Activated CD4-positive, alpha-beta T cell treated with anti-CD3 and anti-CD28 coated beads, Interleukin-2, amount 50 U/mL, for 1 hour (primary cell): ENCODE results near the gene DGAT2.

Experiments
- DNase-seq: peaks from one replicate; pipeline ENCODE4 v3.0.0-alpha.2; 2020

Gene DGAT2

GRCh38 chr11:75781296-75781695 is 12.7 kb downstream of the DGAT2 start:
- DNase-seq, result no peak

- no peak for DNase-seq
Observed at GRCh38 chr11:75781831-75782230, 13.3 kb downstream of the DGAT2 start.

- no peak for DNase-seq
Observed at GRCh38 chr11:75782540-75783263, 14.1 kb downstream of the DGAT2 start.

- DNase-seq, result no peak
Observed at GRCh38 chr11:75783416-75784084, 15.0 kb downstream of the DGAT2 start.

GRCh38 chr11:75784085-75784478 is 15.5 kb downstream of the DGAT2 start:
- DNase-seq, result no peak

- no peak for DNase-seq
Observed at GRCh38 chr11:75784506-75784905, 15.9 kb downstream of the DGAT2 start.

GRCh38 chr11:75785187-75785586 is 16.6 kb downstream of the DGAT2 start:
- DNase-seq, result no peak

- DNase-seq, result no peak
Observed at GRCh38 chr11:75786101-75786736, 17.6 kb downstream of the DGAT2 start.

- DNase-seq, result no peak
Observed at GRCh38 chr11:75789521-75789920, 20.9 kb downstream of the DGAT2 start.

GRCh38 chr11:75790986-75791385 is 22.4 kb downstream of the DGAT2 start:
- DNase-seq, result no peak

- no peak for DNase-seq
Observed at GRCh38 chr11:75792127-75792731, 23.7 kb downstream of the DGAT2 start.

GRCh38 chr11:75792997-75793800 is 24.6 kb downstream of the DGAT2 start:
- no peak for DNase-seq

GRCh38 chr11:75793966-75794365 is 25.4 kb downstream of the DGAT2 start:
- DNase-seq, result no peak

GRCh38 chr11:75795276-75796090 is 26.9 kb downstream of the DGAT2 start:
- no peak for DNase-seq

GRCh38 chr11:75796091-75796435 is 27.5 kb downstream of the DGAT2 start:
- no peak for DNase-seq

- DNase-seq, result no peak
Observed at GRCh38 chr11:75797116-75797515, 28.5 kb downstream of the DGAT2 start.

- no peak for DNase-seq
Observed at GRCh38 chr11:75797792-75798191, 29.2 kb downstream of the DGAT2 start.

GRCh38 chr11:75800136-75800675 is 31.6 kb downstream of the DGAT2 start:
- DNase-seq, result no peak

- DNase-seq, result no peak
Observed at GRCh38 chr11:75800728-75801361, 32.3 kb downstream of the DGAT2 start.

GRCh38 chr11:75801362-75802020 is 32.9 kb downstream of the DGAT2 start:
- DNase-seq, result no peak
